CD4-positive, alpha-beta T cell treated with Interleukin-15 for 4 hours (primary cell): Measurements from ENCODE around the gene MYLK3.
"Not testable (repeated sequence)": the region's sequence is repeated elsewhere in the genome, so short reads cannot be mapped to it uniquely, and the experiment has no call there.

Experiments used
- DNase-seq: peaks from one replicate; pipeline ENCODE4 v3.0.0-alpha.2; 2020; ENCODE audit warnings: low spot score

The MYLK3 gene

GRCh38 chr16:46689365-46690280, 58.5 kb downstream of the MYLK3 start, which contains the start of gene ORC6:
Gene ORC6, plus strand, starts transcription at chr16:46689659. Its CDS starts 47 bp downstream, at chr16:46689706.
- peak; percentile 96 for DNase-seq

- peak; percentile 99 for DNase-seq
Observed at GRCh38 chr16:46688654-46689364, 59.3 kb downstream of the MYLK3 start, which contains the start of gene VPS35. Gene VPS35, minus strand, starts transcription at chr16:46689178. Its CDS starts 45 bp downstream, at chr16:46689133.

- peak; percentile 76 for DNase-seq
Observed at GRCh38 chr16:46688101-46688653, 60.0 kb downstream of the MYLK3 start.

GRCh38 chr16:46687486-46687885, 60.7 kb downstream of the MYLK3 start:
- DNase-seq: no peak

GRCh38 chr16:46686815-46687473, 61.2 kb downstream of the MYLK3 start:
- no peak for DNase-seq

GRCh38 chr16:46681867-46682266, 66.3 kb downstream of the MYLK3 start:
- DNase-seq: not testable (repeated sequence)

GRCh38 chr16:46677943-46678342, 70.2 kb downstream of the MYLK3 start:
- DNase-seq: not testable (repeated sequence)

GRCh38 chr16:46673320-46674013, 74.7 kb downstream of the MYLK3 start:
- DNase-seq: peak; percentile 49

- DNase-seq: no peak
Observed at GRCh38 chr16:46662123-46662522, 86.0 kb downstream of the MYLK3 start.

- DNase-seq: peak; percentile 20
Observed at GRCh38 chr16:46658925-46659324, 89.2 kb downstream of the MYLK3 start.
